ENCODE measurements around the gene APLP2.

GRCh38 chr11:130043575-130043974 is 26.1 kb upstream of the APLP2 start:
- TF ChIP-seq EZH2 (IDR thresholded peaks at IDR 0.05; ENCODE audit: low read length, missing control alignments): no peak
- TF ChIP-seq CTCF (conservative IDR thresholded peaks at IDR 0.05 in 1 of 2, IDR thresholded peaks at IDR 0.05 in 1 of 2; ENCODE audit: low read depth in 1 of 2, low read length in 2 of 2): no peak
